HUES6 (cell line): Measurements from ENCODE around the gene SLC9A9.
"Not testable (repeated sequence)": the region's sequence is repeated elsewhere in the genome, so short reads cannot be mapped to it uniquely, and the experiment has no call there.

Source experiments
- H3K27ac ChIP-seq: 2 replicates; pipeline ENCODE4 v1.7.0; 2013; ENCODE audit warnings: low read depth, mild to moderate bottlenecking, low read length, inconsistent platforms
- H3K27me3 ChIP-seq: 2 replicates; pipeline ENCODE4 v1.6.1; 2013; ENCODE audit warnings: low read length; ENCODE audit not compliant: control insufficient read depth, insufficient read depth
- H3K36me3 ChIP-seq: 2 replicates; pipeline ENCODE4 v1.6.1; 2013; ENCODE audit warnings: low read length; ENCODE audit not compliant: control insufficient read depth, insufficient read depth
- H3K4me1 ChIP-seq: 2 replicates; pipeline ENCODE4 v1.6.1; 2013; ENCODE audit warnings: low read length; ENCODE audit not compliant: control insufficient read depth, insufficient read depth
- H3K4me3 ChIP-seq: 2 replicates; pipeline ENCODE4 v1.5.1; 2013; ENCODE audit warnings: low read depth, low read length
- H3K9ac ChIP-seq: one replicate; pipeline ENCODE4 v1.6.1; 2013; ENCODE audit warnings: mild to moderate bottlenecking, low read length
- H3K9me3 ChIP-seq: 2 replicates; pipeline ENCODE4 v1.6.1; 2013; ENCODE audit warnings: low read depth, low read length; ENCODE audit not compliant: control insufficient read depth, insufficient read depth

SLC9A9 gene

DNA sequence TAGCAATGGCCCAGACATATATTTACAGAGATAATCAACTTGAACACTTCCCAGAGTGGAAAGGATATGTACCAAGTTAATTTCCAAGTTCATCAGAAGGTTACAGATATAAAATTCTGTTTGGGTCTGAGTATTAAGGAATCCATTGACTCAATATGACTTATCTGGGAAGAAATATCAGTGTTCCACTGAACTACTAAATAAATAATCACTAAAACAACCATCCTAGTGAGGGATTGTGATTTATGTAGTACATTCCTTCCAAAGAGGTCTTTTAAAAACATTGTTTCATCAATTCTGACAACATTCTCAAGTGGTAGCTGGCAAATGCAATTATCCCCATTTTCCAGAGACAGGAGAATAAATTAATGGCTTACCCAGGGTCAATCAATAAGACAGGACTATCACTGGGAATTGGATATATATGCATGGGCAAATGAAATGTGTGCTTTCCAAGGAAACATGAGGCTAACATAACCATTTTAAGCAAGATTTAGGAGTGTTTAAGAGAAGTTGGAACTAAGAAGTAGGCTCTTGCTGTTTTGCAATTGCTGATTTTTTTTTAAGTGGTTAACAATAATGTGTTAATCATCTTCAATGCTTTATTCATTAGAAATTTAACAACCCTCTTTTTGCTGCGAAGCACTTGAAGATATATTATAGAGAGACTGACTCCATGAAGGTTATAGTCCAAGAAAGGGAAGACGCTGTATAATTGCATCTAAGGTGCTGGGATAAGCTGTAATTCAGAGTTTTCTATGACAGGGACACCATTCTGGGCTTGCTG, 37.9 kb downstream of the SLC9A9 start:
- no peak overlapping the region for H3K27ac ChIP-seq
- peaks cover 11% of the 10 kb centered on the region; the same call in 1 of the 2 replicates for H3K36me3 ChIP-seq
- no peaks in the 10 kb centered on the region for H3K9me3 ChIP-seq
- H3K27me3 ChIP-seq, result no peaks in the 10 kb centered on the region
- no peak overlapping the region for H3K4me3 ChIP-seq
- no peak overlapping the region for H3K9ac ChIP-seq
- H3K4me1 ChIP-seq, result peaks cover 9% of the 10 kb centered on the region

DNA sequence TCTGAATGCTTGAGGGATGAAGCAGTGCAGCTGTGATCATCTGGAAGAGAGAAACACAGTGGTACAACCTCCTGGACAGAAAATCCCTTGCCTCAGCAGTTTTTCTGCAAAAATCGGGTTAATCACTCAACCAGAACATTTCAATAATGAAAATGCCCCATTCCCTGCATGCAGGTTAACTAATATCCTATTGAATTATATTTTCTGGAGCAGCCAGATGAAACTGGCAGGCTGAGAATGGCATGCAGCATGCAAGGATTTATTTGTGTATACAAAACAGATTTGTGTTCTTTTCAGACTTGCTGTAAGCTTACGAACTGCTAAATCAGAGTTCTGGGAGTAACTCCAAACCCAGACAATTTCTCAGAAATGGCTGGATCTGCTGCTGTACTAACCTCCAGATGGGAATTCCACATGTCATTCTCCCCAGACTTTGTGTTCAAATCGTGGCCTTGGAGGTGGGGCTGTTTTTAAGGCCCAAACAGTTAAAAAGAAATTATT, 39.1 kb downstream of the SLC9A9 start:
- H3K36me3 ChIP-seq, result peaks cover 11% of the 10 kb centered on the region; the same call in 1 of the 2 replicates
- no peak overlapping the region for H3K27ac ChIP-seq
- no peaks in the 10 kb centered on the region for H3K9me3 ChIP-seq

DNA sequence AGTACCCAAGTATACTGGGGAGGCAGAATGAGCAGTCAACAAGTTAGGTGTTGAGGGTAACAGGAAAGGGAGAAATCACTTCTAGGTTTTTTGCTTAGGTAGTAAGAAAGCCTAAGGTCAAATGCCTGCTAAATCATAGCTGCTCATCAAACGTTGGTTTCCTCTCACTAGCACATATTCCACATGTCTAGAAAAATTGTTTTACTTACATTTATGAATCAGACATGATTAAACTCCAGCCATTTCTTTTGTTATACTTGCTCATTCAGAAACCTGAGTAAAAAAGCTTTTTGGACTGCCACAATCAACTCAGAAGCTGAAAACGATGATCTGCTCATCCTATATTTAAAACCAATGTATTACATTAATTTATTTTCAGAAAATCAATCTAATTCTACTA, 40.2 kb downstream of the SLC9A9 start:
- Histone ChIP-seq H3K27ac (no peak overlapping the region), H3K9ac (no peak overlapping the region), H3K36me3 (peaks cover 17% of the 10 kb centered on the region; the same call in 1 of the 2 replicates), H3K9me3 (no peaks in the 10 kb centered on the region), H3K27me3 (no peaks in the 10 kb centered on the region), H3K4me3 (no peak overlapping the region), H3K4me1 (peaks cover 9% of the 10 kb centered on the region)

More for the DNA sequence above, 39.1 kb downstream of the SLC9A9 start:
- H3K4me3 ChIP-seq, result no peak overlapping the region
- H3K27me3 ChIP-seq, result no peaks in the 10 kb centered on the region
- H3K4me1 ChIP-seq, result peaks cover 9% of the 10 kb centered on the region
- H3K9ac ChIP-seq, result no peak overlapping the region

DNA sequence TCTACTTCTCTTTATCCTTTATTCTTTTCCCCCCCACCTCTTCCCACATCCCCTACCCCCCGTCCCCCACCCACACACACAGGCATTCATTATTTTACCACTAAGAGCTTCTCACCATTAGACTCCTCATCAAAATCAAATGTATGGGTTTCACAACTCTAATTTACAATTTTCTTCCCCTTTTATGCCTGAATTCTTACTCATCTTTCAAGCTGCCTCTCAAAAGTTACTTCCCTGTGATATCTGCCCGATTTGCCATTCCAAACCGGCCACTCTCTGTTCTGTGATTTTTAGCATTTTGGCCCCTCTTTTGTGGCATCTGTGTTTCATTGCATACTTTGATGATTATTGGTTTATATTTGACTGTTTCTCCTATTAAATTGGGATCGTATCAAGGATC, 42.2 kb downstream of the SLC9A9 start:
- Histone ChIP-seq H3K36me3 (peaks cover 30% of the 10 kb centered on the region; the same call in 1 of the 2 replicates), H3K9ac (peak overlapping the region; percentile 86), H3K27me3 (no peaks in the 10 kb centered on the region), H3K9me3 (peaks cover 3% of the 10 kb centered on the region; the same call in 1 of the 2 replicates), H3K27ac (peak overlapping the region; percentile 94; the same call in 1 of the 2 replicates), H3K4me1 (peaks cover 9% of the 10 kb centered on the region), H3K4me3 (peak overlapping the region; percentile 27; the same call in 1 of the 2 replicates)

DNA sequence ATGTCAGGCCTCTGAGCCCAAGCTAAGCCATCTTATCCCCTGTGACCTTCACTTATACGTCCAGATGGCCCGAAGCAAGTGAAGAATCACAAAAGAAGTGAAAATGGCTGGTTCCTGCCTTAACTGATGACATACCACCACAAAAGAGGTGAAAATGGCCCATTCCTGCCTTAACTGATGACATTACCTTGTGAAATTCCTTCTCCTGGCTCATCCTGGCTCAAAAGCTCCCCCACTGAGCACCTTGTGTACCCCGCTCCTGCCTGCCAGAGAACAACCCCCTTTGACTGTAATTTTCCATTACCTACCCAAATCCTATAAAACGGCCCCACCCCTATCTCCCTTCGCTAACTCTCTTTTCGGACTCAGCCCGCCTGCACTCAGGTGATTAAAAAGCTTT, 42.8 kb downstream of the SLC9A9 start:
- Histone ChIP-seq H3K27ac (peak overlapping the region; percentile 94; the same call in 1 of the 2 replicates), H3K9ac (peak overlapping the region; percentile 86), H3K36me3 (peaks cover 32% of the 10 kb centered on the region; the same call in 1 of the 2 replicates)
- H3K9me3 ChIP-seq, H3K27me3 ChIP-seq, H3K4me3 ChIP-seq, H3K4me1 ChIP-seq: not testable (repeated sequence)

DNA sequence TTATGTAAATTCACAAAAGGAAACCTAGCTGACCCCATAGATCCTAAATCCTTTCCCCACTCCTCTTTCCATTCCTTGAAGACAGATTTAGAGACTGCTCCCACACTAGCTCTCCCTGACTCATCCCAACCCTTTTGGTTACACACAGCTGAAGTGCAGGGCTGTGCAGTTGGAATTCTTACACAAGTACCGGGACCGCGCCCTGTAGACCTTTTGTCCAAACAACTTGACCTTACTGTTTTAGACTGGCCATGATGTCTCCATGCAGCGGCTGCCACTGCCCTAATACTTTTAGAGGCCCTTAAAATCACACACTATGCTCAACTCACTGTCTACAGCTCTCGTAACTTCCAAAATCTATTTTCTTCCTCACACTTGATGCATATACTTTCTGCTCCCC, 47.2 kb downstream of the SLC9A9 start:
- Histone ChIP-seq H3K4me3 (peak overlapping the region; percentile 50; the same call in 1 of the 2 replicates), H3K36me3 (peaks cover 34% of the 10 kb centered on the region; the same call in 1 of the 2 replicates), H3K9me3 (peaks cover 18% of the 10 kb centered on the region; the same call in 1 of the 2 replicates), H3K9ac (peak overlapping the region; percentile 86)
- not testable (repeated sequence) for H3K4me1 ChIP-seq, H3K27me3 ChIP-seq, H3K27ac ChIP-seq

DNA sequence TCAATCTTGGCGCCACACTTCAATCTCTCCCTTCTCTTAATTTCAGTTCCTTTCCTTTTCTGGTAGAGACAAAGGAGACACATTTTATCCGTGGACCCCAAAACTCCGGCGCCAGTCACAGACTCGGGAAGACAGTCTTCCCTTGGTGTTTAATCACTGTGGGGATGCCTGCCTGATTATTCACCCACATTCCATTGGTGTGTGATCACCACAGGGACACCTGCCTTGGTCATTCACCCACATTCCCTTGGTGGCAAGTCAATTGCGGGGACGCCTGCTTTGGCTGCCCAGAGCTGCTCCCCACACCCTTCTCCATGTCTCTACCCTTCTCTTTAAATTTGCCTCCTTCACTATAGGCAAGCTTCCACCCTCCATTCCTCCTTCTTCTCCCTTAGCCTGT, 50.1 kb downstream of the SLC9A9 start:
- Histone ChIP-seq H3K9me3 (peaks cover 18% of the 10 kb centered on the region; the same call in 1 of the 2 replicates), H3K4me1 (peaks cover 26% of the 10 kb centered on the region), H3K9ac (peak overlapping the region; percentile 86), H3K36me3 (peaks cover 29% of the 10 kb centered on the region; the same call in 1 of the 2 replicates), H3K4me3 (peak overlapping the region; percentile 50; the same call in 1 of the 2 replicates)
- not testable (repeated sequence) for H3K27me3 ChIP-seq, H3K27ac ChIP-seq

DNA sequence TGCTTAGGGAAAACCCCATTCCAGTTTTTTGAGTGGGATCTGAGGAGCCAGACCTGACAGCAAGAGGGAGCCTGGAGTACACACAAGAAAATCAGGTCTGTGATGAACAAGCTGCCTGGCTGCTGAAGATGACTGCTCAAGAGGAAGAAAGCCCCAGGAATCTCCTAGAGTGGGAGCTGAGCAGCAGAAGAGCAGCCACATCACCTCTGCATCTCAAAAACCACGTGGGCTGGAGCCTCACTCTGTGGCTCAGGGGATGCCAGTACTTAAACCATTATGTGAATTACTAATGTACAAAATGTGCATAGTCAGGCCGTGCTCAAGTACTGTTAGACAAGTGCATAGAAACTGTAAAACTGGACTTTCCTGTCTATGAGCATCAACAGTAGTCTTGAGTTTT, 52.4 kb downstream of the SLC9A9 start:
- Histone ChIP-seq H3K36me3 (peaks cover 16% of the 10 kb centered on the region; the same call in 1 of the 2 replicates), H3K9ac (no peak overlapping the region), H3K4me3 (peak overlapping the region; percentile 15; the same call in 1 of the 2 replicates), H3K4me1 (peaks cover 26% of the 10 kb centered on the region), H3K27ac (peak overlapping the region; percentile 34; the same call in 1 of the 2 replicates), H3K9me3 (peaks cover 29% of the 10 kb centered on the region; the same call in 1 of the 2 replicates), H3K27me3 (no peaks in the 10 kb centered on the region)

DNA sequence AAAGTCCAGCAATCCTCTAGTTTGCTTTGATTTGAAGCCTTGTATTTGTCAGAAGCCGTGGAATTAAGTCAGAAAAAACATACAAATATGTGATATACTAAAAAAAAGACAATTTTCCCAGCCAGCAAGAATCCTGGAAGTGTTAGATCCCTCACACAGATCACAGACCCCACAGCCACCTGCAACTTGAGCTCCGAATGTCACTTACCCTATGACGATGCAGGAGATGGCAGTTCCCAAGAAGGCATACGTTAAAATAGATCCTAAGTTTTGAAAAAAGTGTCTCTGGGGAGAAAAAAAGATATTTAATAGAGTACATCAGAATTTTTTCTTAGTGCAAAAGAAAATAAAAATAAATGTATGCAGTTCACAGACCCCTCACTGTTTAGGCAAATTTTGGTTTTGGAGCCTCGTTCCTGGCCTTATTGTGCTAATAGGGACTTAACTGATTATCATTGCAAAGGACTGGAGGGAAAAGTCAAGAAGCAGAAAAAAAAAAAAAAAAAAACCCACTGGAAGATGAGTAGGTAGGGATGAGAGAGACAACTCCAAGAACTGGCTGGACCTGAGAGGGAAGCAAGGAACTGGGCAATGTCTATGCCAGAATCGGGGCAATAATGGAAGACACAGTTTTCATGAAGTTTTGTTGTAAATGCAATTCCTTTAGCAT, 53.3 kb downstream of the SLC9A9 start:
- peaks cover 9% of the 10 kb centered on the region; the same call in 1 of the 2 replicates for H3K36me3 ChIP-seq
- H3K4me1 ChIP-seq, result peaks cover 26% of the 10 kb centered on the region
- peak overlapping the region; percentile 34; the same call in 1 of the 2 replicates for H3K27ac ChIP-seq
- no peaks in the 10 kb centered on the region for H3K27me3 ChIP-seq
- peak overlapping the region; percentile 17 for H3K9ac ChIP-seq
- H3K9me3 ChIP-seq, result peaks cover 30% of the 10 kb centered on the region; the same call in 1 of the 2 replicates
- peak overlapping the region; percentile 24; the same call in 1 of the 2 replicates for H3K4me3 ChIP-seq

DNA sequence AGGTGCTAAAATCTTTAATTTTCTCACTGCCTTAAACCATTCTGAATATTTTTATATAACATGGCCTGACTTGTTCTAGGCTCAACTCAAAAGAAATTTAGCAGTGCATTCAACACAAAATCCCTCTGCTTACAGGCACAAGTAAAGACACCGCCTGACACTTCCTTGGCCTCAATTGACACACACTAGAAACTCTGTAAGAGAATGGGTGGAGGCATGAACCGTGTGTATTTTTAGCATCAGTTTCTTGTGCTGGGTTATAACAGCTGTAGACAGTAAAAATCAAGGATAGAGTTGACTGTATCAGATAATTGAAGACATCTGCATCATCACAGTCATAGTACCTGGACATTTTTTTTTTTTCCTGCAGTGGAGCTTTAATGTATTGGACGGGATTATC, 54.3 kb downstream of the SLC9A9 start:
- H3K9ac ChIP-seq, result no peak overlapping the region
- H3K4me1 ChIP-seq, result peaks cover 26% of the 10 kb centered on the region
- H3K4me3 ChIP-seq, result no peak overlapping the region; the same call in 1 of the 2 replicates
- peaks cover 25% of the 10 kb centered on the region; the same call in 1 of the 2 replicates for H3K9me3 ChIP-seq
- H3K36me3 ChIP-seq, result peaks cover 4% of the 10 kb centered on the region; the same call in 1 of the 2 replicates
- no peak overlapping the region for H3K27ac ChIP-seq
- no peaks in the 10 kb centered on the region for H3K27me3 ChIP-seq
